ENCODE data around the gene LARP1. TPM values are rescaled to one million over a fixed set of nuclear protein-coding genes. Genes with fewer than 3 reads are reported as not detected.

LARP1 gene
- total RNA-seq, 4 donors from 2014 or later = 109 to 192 (median 133) TPM

DNA sequence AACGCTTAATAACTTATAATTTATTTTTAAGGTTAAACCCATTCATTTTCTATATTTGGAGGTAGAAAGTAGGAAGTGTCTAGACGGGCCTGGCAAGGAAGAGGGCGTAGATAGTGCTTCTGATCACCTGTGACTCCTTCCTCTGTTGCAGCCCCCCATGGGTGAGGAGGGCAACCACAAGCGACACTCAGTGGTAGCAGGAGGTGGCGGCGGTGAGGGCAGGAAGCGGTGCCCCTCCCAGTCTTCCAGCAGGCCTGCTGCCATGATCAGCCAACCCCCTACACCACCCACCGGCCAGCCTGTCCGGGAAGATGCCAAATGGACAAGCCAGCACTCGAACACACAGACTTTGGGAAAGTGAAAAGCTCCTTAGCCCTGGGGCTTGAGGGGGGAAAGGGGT lies 58.6 kb downstream of the LARP1 start:
- Histone ChIP-seq H3K36me3 (peaks cover 51 to 80% of the 10 kb centered on the region in 2 donors), H3K4me1 (no peaks in the 10 kb centered on the region)
- intact Hi-C loops (cut with DNase I) = loop anchor here (5.0 kb wide), 1 partner anchor 166 kb away; no protein-coding TSS in a partner anchor

GRCh38 chr5:154815025-154815424 lies 59.8 kb downstream of the LARP1 start:
- Histone ChIP-seq H3K4me1 (no peaks in the 10 kb centered on the region), H3K4me3 (replicated peaks in 1 of 3) (no peak overlapping the region), H3K27ac (no peak overlapping the region), H3K27me3 (no peaks in the 10 kb centered on the region), H3K9me3 (no peaks in the 10 kb centered on the region), H3K36me3 (peaks cover 56 to 74% of the 10 kb centered on the region in 2 donors)
- 92% methylated on average over 11 of the region's 11 CpGs for WGBS, 2 donors
- no peak for DNase-seq
- no peak for TF ChIP-seq CTCF (IDR thresholded peaks at IDR 0.05)
- intact Hi-C loops (cut with DNase I) = no loop called here

More for the DNA sequence above, 58.6 kb downstream of the LARP1 start:
- no peak overlapping the region for H3K4me3 ChIP-seq (replicated peaks in 1 of 3)
- H3K27me3 ChIP-seq = no peaks in the 10 kb centered on the region
- 86 to 94% methylated on average over 10 of the region's 10 CpGs for WGBS, 2 donors
- DNase-seq = no peak
- H3K9me3 ChIP-seq = no peaks in the 10 kb centered on the region
- no peak for TF ChIP-seq CTCF (IDR thresholded peaks at IDR 0.05)
- TF ChIP-seq POLR2A (IDR thresholded peaks at IDR 0.05) = no peak
- H3K27ac ChIP-seq = no peak overlapping the region

- DNase-seq = no peak
- no peak overlapping the region for H3K4me3 ChIP-seq (replicated peaks in 1 of 3)
- TF ChIP-seq CTCF (IDR thresholded peaks at IDR 0.05) (no peak), POLR2A (IDR thresholded peaks at IDR 0.05) (no peak)
- H3K36me3 ChIP-seq = peaks cover 58 to 71% of the 10 kb centered on the region in 2 donors
- no peaks in the 10 kb centered on the region for H3K9me3 ChIP-seq
- intact Hi-C loops (cut with DNase I) = no loop called here
- H3K4me1 ChIP-seq = no peaks in the 10 kb centered on the region
- 83 to 89% methylated on average over 5 of the region's 5 CpGs for WGBS, 2 donors
- H3K27me3 ChIP-seq = no peaks in the 10 kb centered on the region
- no peak overlapping the region for H3K27ac ChIP-seq
These were observed 60.6 kb downstream of the LARP1 start for GRCh38 chr5:154815684-154816247.

GRCh38 chr5:154816891-154817492 lies 61.8 kb downstream of the LARP1 start:
- Histone ChIP-seq H3K27me3 (no peaks in the 10 kb centered on the region), H3K4me1 (no peaks in the 10 kb centered on the region), H3K27ac (no peak overlapping the region), H3K36me3 (peaks cover 58 to 65% of the 10 kb centered on the region in 2 donors), H3K4me3 (replicated peaks in 1 of 3) (no peak overlapping the region), H3K9me3 (no peaks in the 10 kb centered on the region)
- WGBS, 2 donors = 88 to 89% methylated on average over 5 of the region's 5 CpGs
- TF ChIP-seq CTCF (IDR thresholded peaks at IDR 0.05) = no peak
- TF ChIP-seq POLR2A (IDR thresholded peaks at IDR 0.05) = no peak
- intact Hi-C loops (cut with DNase I) = no loop called here
- no peak for DNase-seq

DNA sequence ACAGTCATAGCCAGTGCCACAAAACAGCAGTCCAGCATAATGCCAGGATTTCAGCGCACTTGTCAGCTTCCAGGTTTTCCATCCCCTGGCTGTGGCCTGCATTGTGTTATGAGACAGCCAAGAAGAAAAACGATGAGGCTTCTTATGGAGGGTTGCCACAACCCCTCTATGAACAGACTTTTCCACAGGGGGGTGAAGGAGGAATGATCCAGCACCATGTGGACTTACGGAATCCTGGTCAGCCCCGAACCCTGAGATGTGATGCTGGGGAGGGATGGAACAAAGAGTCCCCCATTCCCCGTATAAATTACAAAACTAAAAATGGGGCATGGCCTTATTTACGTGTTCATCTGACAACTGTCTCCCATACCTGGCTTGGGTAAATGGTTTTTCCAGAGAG lies 62.6 kb downstream of the LARP1 start:
- Histone ChIP-seq H3K27ac (peak overlapping the region in 1 of 3 donors; percentile 45), H3K4me3 (replicated peaks in 1 of 3) (no peak overlapping the region), H3K36me3 (peaks cover 56 to 59% of the 10 kb centered on the region in 2 donors), H3K4me1 (no peaks in the 10 kb centered on the region), H3K9me3 (no peaks in the 10 kb centered on the region), H3K27me3 (no peaks in the 10 kb centered on the region)
- 87 to 93% methylated on average over 6 of the region's 6 CpGs for WGBS, 2 donors
- TF ChIP-seq CTCF (IDR thresholded peaks at IDR 0.05) (no peak), POLR2A (IDR thresholded peaks at IDR 0.05) (no peak)
- DNase-seq = no peak
- intact Hi-C loops (cut with DNase I) = no loop called here
